ENCODE data around the gene IL4I1. TPM values are rescaled to one million over a fixed set of nuclear protein-coding genes. Genes with fewer than 3 reads are reported as not detected.

The IL4I1 gene
- total RNA-seq, 4 donors from 2014 or later: 0.34 to 0.50 TPM; not detected in 2

- no peak for DNase-seq (ENCODE audit: extremely low spot score)
- WGBS: 90% methylated on average over 7 of the region's 18 CpGs
Observed at GRCh38 chr19:49856574-49857021, 40.1 kb downstream of the IL4I1 start.

GRCh38 chr19:49855676-49856573 is 40.8 kb downstream of the IL4I1 start:
- H3K9me3 ChIP-seq: no peaks in the 10 kb centered on the region
- no peaks in the 10 kb centered on the region for H3K27me3 ChIP-seq
- TF ChIP-seq POLR2AphosphoS5 (IDR thresholded peaks at IDR 0.05) (no peak), CTCF (IDR thresholded peaks at IDR 0.05) (no peak), EP300 (IDR thresholded peaks at IDR 0.05) (no peak), POLR2A (IDR thresholded peaks at IDR 0.05; ENCODE audit: low read depth) (no peak)
- no peak overlapping the region for H3K27ac ChIP-seq (replicated peaks in 1 of 4)
- intact Hi-C loops (cut with DNase I): no loop called here
- DNase-seq (ENCODE audit: extremely low spot score): no peak
- 79% methylated on average over 17 of the region's 21 CpGs for WGBS
- H3K36me3 ChIP-seq: peaks cover 24 to 69% (median 68%) of the 10 kb centered on the region in 4 donors
- H3K4me3 ChIP-seq: no peak overlapping the region
- H3K4me1 ChIP-seq: peaks cover 20 to 43% (median 40%) of the 10 kb centered on the region in 4 donors

More at GRCh38 chr19:49856574-49857021, 40.1 kb downstream of the IL4I1 start:
- intact Hi-C loops (cut with DNase I): no loop called here
- TF ChIP-seq POLR2A (IDR thresholded peaks at IDR 0.05; ENCODE audit: low read depth) (no peak), EP300 (IDR thresholded peaks at IDR 0.05) (no peak), POLR2AphosphoS5 (IDR thresholded peaks at IDR 0.05) (no peak), CTCF (IDR thresholded peaks at IDR 0.05) (no peak)
- no peaks in the 10 kb centered on the region for H3K27me3 ChIP-seq
- H3K4me3 ChIP-seq: no peak overlapping the region
- H3K9me3 ChIP-seq: no peaks in the 10 kb centered on the region
- H3K4me1 ChIP-seq: peaks cover 20 to 50% (median 46%) of the 10 kb centered on the region in 4 donors
- H3K36me3 ChIP-seq: peaks cover 25 to 75% (median 74%) of the 10 kb centered on the region in 4 donors
- H3K27ac ChIP-seq (replicated peaks in 1 of 4): no peak overlapping the region

GRCh38 chr19:49855277-49855675 is 41.4 kb downstream of the IL4I1 start:
- no peak for TF ChIP-seq POLR2A (IDR thresholded peaks at IDR 0.05; ENCODE audit: low read depth)
- no peak for TF ChIP-seq POLR2AphosphoS5 (IDR thresholded peaks at IDR 0.05)
- no peak for TF ChIP-seq EP300 (IDR thresholded peaks at IDR 0.05)
- TF ChIP-seq CTCF (IDR thresholded peaks at IDR 0.05): no peak
- H3K4me3 ChIP-seq: no peak overlapping the region
- H3K4me1 ChIP-seq: peaks cover 21 to 37% (median 35%) of the 10 kb centered on the region in 4 donors
- DNase-seq (ENCODE audit: extremely low spot score): no peak
- no peaks in the 10 kb centered on the region for H3K27me3 ChIP-seq
- no peaks in the 10 kb centered on the region for H3K9me3 ChIP-seq
- H3K36me3 ChIP-seq: peaks cover 22 to 62% (median 61%) of the 10 kb centered on the region in 4 donors
- WGBS: 69% methylated on average over 7 of the region's 12 CpGs
- H3K27ac ChIP-seq (replicated peaks in 1 of 4): no peak overlapping the region
- intact Hi-C loops (cut with DNase I): no loop called here

GRCh38 chr19:49854378-49855263 is 42.1 kb downstream of the IL4I1 start:
- no peak for DNase-seq (ENCODE audit: extremely low spot score)
- intact Hi-C loops (cut with DNase I): loop anchor here (5.0 kb wide), 1 partner anchor 37 kb away; the partner anchor contains the start of gene MED25
- peaks cover 27 to 42% (median 39%) of the 10 kb centered on the region in 4 donors for H3K4me1 ChIP-seq
- 76% methylated on average over 15 of the region's 39 CpGs for WGBS
- H3K4me3 ChIP-seq: no peak overlapping the region
- no peaks in the 10 kb centered on the region for H3K27me3 ChIP-seq
- TF ChIP-seq POLR2A (IDR thresholded peaks at IDR 0.05; ENCODE audit: low read depth) (no peak), POLR2AphosphoS5 (IDR thresholded peaks at IDR 0.05) (no peak), EP300 (IDR thresholded peaks at IDR 0.05) (no peak), CTCF (IDR thresholded peaks at IDR 0.05) (no peak)
- H3K27ac ChIP-seq (replicated peaks in 1 of 4): no peak overlapping the region
- H3K36me3 ChIP-seq: peaks cover 17 to 56% (median 55%) of the 10 kb centered on the region in 4 donors
- H3K9me3 ChIP-seq: no peaks in the 10 kb centered on the region

Measured in esophagus muscularis mucosa (tissue), 4 donors.